ENCODE measurements around the gene TMEM174. TPM values are rescaled to one million over a fixed set of nuclear protein-coding genes. Genes with fewer than 3 reads are reported as not detected.

Gene TMEM174
- total RNA-seq, 1 donor from 2014 or later = 0.07 TPM

DNA sequence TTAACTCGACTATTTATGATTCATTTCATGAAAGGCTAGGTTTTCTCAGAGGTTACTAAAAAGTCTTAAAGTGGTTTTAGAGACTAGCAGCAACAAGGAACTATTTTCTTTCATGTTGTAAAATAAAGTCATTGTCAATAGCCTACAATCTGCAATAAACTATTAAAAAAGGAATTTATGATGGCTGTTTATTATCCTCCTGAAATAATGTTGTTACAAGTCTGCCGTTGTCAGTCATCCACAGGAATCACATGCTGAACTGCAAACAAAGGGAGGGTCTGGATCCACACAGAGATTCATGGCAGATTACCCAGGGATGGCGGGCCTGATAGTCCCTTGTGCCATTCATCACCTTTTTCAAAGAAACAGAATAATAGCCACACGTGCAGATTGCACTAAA, 49.2 kb downstream of the TMEM174 start:
- DNase-seq (ENCODE audit: low read depth, low spot score) = no peak

Other genes starting within 250 kb of the TMEM174 start
- gene FCHO2, start 217.2 kb upstream of the TMEM174 start, total RNA-seq = 20.4 and 20.5 TPM in 2 replicates
- gene TMEM171, start 52.6 kb upstream of the TMEM174 start, total RNA-seq = 12.0 and 15.4 TPM in 2 replicates

Data from pulmonary artery endothelial cell (primary cell).